Fibroblast of skin of abdomen (primary cell): ENCODE measurements around the gene EHD2.
"Not testable (repeated sequence)": the region's sequence is repeated elsewhere in the genome, so short reads cannot be mapped to it uniquely, and the experiment has no call there.

ENCODE experiments used
- DNase-seq: peaks from one replicate; pipeline ENCODE4 v3.0.0-alpha.2; 2013

The EHD2 gene

DNA sequence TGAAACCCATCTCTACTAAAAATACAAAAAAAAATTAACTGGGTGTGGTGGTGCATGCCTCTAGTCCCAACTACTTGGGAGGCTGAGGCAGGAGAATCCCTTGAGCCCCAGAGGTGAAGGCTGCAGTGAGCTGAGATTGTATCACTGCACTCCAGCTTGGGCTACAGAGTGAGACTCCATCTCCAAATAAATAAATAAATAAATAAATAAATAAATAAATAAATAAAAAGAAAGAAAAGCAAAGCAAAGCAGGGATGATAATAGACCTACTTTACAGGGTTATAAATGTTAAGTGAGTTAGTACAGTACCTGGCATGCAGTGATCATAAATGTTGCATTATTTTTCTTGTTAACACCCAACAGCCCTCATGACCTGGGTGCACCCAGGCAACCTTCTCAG, 1.6 kb downstream of the EHD2 start:
- DNase-seq, result not testable (repeated sequence)

DNA sequence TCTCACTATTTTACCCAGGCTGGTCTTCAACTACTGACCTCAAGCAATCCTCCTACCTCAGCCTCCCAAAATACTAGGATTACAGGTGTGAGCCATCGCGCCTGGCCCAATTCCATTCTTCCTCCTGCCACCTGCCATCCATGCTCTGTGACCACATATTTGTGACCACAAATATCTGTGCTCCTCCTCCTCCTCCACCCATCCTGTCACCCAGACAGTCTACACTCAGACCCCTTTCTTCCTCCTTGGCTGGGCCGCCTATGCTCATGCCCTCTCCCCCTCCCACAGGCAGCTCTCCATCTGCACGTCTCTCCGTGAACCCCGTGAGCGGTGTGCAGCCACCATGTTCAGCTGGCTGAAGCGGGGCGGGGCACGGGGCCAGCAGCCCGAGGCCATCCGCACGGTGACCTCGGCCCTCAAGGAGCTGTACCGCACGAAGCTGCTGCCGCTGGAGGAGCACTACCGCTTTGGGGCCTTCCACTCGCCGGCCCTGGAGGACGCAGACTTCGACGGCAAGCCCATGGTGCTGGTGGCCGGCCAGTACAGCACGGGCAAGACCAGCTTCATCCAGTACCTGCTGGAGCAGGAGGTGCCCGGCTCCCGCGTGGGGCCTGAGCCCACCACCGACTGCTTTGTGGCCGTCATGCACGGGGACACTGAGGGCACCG, 3.2 kb downstream of the EHD2 start:
- DNase-seq, result no peak

DNA sequence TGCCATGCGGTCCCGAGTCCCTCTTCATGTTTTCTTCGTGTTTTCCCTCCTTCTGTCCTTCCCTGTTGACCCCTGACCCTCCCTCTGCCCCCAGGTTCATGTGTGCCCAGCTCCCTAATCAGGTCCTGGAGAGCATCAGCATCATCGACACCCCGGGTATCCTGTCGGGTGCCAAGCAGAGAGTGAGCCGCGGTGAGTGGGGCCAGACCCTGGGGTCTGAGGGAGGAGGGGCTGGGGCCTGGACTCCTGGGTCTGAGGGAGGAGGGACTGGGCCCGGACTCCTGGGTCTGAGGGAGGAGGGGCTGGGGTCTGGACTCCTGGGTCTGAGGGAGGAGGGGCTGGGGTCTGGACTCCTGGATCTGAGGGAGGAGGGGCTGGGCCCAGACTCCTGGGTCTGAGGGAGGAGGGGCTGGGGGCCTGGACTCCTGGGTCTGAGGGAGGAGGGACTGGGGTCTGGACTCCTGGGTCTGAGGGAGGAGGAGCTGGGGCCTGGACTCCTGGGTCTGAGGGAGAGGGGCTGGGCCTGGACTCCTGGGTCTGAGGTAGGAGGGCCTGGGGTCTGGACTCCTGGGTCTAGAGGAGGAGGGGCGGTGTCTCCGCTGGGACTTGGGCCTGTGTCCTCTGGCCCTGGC, 5.3 kb downstream of the EHD2 start:
- not testable (repeated sequence) for DNase-seq

DNA sequence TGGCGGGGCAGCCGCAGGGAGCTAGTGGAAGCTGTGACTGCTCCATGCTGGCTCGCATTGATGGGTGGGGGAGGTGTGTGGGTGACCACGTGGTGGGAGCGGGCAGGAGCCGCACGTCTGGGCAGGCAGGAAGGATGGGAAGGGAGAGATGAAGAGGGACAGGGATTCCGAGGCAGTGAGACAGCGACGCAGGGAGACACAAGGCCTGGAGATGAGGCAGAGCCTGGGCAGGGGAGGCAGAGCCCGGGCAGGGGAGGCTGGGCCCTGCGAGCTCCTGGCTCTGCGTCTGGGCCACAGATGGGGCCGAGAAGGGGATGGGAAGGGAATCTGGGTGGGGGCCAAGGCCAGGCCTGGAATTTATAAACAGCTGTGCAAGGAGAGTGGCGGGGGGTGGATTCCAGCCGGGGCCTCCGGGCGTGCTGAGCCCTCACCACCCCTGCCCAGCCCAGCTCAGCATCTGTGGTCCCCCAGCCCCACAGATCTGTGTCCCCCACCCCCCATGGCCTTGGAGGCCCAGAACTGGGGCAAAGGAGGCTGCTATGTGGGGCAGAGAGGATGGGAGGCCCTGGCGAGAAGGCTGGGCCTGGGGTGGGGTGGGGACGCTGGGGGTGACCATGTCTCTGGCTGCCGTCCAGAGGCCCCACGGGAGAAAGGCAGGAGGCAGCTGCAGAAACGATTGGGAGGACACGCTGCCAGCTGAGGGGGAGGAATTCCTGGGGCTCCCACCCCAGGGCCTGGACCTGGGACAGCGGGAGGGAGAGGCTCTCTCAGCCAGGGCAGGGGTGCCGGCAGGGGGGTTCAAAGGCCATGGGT, 6.0 kb downstream of the EHD2 start:
- peak; percentile 100 for DNase-seq

DNA sequence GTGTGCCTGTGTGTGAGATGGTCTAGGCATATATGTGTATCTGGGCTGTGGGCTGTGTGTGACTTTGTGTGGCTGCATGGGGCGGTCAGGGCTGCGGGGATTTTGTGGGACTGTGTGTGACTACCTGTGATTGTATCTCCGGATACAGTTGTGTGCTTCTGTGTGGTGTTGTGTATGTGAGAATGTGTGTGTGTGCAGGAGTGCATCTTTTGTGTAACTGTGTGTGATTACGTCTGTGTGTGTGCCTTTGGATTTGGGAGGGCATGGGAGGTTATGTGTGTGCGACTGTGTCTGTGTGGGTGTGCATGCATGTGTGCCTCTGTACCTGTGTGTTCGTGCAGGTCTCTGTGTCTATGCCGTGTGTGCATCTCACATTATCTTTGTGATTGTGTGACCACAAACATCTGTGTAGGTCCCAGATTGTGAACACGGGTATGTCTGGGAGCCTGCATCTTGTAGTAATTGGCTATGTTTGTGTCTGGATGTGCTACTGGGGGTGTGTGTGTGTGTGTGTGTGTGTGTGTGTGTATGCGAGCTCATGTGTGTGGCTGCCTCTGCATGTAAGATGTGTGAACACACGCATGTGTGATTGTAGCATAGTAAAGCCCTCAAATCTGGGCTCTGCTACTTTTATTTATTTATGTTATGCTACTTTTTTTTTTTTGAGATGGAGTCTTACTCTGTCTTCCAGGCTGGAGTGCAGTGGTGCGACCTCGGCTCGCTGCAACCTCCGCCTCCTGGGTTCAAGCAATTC, 7.6 kb downstream of the EHD2 start:
- DNase-seq, result no peak

DNA sequence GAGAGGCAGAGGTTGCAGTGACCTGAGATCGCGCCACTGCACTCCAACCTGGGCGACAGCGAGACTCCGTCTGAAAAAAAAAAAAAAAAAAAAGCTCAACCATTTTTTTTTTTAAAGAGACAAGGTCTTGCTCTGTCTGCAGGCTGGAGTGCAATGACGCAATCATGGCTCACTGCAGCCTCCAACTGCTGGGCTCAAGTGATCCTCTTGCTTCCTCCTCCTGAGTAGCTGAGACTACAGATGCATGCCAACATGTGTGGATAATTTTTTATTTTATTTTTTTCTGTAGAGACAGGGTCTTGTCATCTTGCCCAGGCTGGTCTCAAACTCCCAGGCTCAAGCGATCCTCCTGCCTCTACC, 10.3 kb downstream of the EHD2 start:
- DNase-seq, result peak; percentile 93

DNA sequence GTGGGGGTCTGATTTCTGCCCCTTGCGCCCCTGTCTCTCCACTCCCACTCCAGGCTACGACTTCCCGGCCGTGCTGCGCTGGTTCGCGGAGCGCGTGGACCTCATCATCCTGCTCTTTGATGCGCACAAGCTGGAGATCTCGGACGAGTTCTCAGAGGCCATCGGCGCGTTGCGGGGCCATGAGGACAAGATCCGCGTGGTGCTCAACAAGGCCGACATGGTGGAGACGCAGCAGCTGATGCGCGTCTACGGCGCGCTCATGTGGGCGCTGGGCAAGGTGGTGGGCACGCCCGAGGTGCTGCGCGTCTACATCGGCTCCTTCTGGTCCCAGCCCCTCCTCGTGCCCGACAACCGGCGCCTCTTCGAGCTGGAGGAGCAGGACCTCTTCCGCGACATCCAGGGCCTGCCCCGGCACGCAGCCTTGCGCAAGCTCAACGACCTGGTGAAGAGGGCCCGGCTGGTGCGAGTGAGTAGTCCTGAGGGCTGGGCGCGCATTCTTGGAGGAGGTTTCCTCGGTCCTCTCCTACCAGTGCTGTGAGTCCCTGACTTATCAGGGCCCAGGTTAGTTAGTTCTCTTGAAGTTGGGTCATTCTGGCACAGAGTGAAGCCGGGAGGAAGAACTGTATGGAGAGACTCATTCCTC, 12.7 kb downstream of the EHD2 start:
- no peak for DNase-seq

DNA sequence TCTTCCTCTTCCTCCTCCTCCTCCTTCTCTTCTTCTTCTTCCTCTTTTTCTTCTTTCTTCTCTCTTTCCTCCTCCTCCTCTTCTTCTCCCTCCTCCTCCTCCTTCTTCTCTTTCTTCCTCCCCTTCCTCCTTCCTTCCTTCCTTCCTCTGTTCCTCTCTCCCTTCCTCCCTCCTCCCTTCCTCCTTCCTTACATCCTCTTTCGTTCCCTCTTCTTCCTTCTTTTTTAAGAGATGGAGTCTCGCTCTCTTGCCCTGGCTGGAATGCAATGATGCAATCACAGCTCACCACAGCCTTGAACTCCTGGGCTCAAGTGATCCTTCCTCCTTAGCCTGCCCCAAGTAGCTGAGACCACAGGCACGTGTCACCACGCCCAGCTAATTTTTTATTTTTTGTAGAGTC, 13.2 kb downstream of the EHD2 start:
- peak; percentile 73 for DNase-seq

DNA sequence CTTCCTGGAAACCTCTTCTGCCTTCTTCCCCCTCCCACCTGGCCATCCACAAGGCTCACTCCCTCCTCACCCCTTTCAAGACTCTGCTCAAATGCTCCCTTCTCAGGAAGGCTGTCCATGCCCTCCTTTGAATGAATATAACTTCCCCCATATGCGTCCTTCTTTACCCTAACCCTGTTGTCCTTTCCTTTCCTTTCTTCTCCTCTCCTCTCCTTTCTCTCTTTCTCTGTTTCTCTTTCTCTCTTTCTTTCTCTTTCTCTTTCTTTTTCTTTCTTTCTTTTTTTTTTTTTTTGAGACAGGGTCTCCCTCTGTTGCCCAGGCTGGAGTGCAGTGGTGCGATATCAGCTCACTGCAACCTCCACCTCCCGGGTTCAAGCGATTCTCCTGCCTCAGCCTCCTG, 15.1 kb downstream of the EHD2 start:
- not testable (repeated sequence) for DNase-seq

DNA sequence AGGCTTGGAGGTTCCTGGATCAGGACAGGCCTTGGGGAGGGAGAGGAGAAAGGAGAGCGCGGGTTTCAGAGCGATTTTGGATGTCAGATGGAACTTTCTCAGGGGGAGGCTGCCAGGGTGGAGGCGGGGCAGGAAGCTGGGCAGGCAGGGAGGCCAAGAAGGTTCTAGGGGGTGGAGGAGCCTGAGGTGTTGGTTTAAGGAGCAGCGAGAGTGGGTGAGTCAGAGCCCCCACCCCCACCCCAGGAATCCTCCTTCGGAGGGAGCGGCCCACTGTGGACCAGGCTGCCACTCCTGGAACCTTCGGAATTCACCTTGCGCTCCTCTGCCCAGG, 16.2 kb downstream of the EHD2 start:
- DNase-seq, result peak; percentile 89

DNA sequence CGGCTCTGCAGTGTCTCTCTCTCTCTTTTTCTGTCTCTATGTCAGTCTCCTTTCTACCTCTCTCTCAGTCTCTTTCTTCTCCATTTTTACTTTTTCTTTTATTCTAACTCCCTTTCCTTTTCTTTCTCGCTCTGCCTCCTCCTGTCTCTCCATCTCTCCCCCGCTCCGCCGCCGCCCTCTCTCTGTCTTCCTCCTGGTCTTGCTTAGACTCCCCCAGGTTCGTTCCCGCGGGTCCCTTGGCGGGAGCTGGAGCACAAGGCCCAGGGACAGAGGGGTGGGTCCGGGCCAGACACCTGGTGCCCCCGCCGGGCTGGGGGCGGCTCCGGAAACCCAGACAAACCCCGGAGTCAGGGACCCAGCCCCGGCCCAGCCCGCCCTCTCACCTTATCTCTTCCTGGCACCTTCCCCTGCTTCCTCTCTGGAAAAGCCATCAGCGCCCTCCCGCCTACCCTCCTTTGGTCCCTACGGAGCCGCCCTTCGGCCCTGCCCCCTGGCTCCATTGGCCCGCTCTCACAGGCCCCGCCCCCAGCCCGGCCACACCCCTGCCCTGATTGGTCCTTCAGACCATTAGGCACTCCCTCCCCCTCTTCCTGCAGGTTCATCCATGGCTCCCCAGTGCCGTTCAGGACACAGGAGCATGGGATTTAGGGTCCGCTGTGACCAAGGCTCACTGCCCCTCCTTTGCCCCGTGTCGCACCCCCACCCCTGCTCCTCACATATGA, 16.7 kb downstream of the EHD2 start:
- no peak for DNase-seq

DNA sequence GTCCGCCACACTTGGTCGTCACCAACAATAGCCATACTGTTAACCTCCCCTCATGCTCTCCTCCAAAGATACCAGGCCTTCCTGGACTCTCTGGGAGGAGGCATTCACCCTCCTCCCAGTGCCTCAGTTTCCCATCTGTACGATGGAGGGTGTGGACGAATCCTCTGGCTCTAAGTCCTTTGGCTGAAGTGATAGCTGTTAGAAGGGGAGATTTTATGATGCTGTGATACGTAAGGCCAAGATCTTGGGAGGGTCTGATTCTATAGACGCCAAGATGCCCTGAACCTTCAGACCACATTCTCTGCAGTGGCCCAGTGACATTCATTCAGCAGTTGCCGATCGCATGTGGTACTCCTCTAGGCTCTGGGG, 17.3 kb downstream of the EHD2 start:
- no peak for DNase-seq

DNA sequence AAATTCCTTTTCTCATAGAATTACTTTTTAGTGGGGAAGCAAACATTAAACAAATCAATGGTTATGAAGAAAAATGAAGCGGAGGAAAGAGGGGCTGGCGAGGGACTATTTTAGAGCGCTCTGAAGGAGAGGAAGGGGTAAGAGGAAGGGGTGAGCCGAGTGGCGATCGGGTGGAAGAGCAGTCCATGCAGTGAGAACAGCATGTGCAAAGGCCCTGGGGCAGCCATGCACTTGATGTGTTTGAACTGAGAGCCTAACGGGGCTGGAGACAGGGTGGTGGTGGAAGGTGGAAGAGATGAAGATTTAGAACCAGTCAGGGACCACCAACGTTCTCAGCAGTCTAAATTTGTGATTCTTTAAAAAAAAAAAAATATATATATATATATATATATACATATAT, 17.7 kb downstream of the EHD2 start:
- DNase-seq, result no peak

DNA sequence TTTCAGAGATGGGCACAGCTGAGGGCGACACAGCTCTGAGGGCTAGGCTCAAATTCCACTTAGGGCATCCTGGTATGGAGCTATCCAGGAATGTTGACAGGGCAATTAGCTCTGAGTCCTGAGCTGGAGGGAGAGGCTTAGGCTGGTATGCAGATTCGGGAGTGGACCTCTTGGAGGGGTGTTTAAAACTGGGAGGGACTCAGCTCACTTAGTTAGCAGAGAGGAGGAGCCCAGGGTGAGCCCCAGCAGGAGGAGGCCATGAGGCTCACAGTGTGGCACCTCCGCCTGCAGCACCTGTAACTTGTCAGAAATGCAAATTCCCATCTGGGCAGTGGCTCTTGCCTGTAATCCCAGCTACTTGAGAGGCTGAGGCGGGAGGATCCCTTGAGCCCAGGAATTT, 21.9 kb downstream of the EHD2 start:
- DNase-seq, result no peak

DNA sequence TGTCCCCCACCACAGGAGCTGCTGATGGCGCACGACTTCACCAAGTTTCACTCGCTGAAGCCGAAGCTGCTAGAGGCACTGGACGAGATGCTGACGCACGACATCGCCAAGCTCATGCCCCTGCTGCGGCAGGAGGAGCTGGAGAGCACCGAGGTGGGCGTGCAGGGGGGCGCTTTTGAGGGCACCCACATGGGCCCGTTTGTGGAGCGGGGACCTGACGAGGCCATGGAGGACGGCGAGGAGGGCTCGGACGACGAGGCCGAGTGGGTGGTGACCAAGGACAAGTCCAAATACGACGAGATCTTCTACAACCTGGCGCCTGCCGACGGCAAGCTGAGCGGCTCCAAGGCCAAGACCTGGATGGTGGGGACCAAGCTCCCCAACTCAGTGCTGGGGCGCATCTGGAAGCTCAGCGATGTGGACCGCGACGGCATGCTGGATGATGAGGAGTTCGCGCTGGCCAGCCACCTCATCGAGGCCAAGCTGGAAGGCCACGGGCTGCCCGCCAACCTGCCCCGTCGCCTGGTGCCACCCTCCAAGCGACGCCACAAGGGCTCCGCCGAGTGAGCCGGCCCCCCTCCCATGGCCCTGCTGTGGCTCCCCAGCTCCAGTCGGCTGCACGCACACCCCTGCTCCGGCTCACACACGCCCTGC, 27.8 kb downstream of the EHD2 start:
- DNase-seq, result no peak

DNA sequence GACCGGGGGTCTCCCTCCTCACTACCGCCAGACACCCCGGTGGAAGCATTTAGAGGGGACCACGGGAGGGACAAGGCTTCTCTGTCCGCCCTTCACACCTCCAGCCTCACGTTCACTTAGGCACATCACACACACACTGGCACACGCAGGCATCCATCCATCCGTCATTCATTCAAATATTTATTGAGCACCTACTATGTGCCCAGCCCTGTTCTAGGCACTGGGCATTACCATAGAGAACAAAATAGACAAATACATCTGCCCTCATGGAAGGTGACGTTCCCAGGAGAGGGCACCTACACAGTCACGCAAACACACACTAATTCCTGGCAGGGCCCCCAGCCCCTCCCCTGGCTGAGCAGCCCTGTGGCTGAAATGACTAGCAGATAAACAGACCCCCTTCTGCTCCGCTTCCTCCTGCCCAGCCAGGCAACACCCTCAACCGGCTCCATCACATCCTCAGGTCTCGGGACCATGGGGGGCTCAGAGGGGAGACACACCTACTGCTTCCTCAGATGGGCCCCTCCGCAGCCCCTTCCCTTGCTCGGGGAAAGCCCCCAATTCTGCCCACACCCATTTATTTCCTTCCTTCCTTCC, 28.4 kb downstream of the EHD2 start:
- DNase-seq, result no peak

DNA sequence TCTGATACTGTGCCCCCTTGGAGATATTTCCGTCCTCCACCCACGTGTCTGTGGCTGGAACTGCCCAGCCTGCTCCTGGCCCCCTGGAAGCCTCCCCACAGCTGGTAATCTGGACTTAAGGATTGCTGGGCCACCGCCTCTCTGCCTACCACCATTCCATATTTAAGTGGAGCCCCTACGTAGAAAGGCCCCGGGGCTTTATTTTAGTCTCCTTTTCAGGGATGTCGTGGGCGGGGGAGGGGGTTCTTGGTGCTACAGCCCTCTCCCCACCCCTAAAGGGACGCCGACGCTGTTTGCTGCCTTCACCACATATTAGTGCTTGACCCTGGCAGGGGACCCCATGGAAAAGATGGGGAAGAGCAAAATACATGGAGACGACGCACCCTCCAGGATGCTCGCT, 29.4 kb downstream of the EHD2 start:
- DNase-seq, result peak; percentile 16

DNA sequence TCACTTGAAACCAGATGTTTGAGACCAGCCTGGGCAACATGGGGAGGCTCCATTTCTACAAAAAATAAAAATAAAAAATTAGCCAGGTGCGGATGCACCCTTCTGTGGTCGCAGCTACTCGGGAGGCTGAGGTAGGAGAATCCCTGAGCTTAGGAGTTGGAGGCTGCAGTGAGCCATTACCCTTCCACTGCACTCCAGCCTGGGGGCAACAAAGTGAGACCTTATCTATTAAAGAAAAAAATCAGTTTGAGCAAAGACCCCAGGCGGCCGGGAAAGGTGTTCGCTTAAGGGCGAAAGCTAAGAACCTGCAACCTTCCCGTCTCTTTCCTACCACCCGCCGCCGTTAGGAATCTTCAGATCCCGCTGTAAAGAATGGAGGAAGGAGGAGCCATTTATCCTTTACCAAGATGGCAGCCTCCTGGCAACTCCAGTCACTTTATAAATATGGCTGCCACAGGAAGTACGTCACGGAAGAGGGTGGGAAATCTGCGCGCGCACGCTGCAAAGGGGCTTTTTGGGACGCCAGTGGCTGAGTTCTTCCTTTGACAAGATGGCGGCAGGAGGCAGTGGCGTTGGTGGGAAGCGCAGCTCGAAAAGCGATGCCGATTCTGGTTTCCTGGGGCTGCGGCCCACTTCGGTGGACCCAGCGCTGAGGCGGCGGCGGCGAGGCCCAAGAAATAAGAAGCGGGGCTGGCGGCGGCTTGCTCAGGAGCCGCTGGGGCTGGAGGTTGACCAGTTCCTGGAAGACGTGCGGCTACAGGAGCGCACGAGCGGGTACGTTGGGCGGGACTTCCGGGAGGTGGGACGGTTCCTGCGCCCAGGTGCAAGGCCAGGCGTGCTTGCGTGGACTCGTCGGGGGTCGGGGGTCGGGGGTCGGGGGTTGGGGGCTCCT, 32.0 kb downstream of the EHD2 start, which contains the start of gene NOP53:
Gene NOP53 (plus strand): TSS at position 537 of the 892 bp plus-strand sequence. CDS start 14 bp downstream, at position 551.
- peak; percentile 97 for DNase-seq

DNA sequence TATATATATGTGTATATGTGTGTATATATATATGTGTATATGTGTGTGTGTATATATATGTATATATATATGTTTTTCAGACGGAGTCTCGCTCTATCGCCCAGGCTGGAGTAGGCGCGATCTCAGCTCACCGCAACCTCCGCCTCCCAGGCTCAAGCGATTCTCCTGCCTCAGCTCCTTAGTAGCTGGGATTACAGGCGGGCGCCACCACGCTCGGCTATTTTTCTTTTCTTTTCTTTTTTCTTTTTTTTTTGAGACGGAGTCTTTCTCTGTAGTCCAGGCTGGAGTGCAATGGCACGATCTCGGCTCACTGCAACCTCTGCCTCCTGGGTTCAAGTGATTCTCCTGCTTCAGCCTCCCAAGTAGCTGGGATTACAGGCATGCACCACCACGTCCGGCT, 32.9 kb downstream of the EHD2 start:
- DNase-seq, result not testable (repeated sequence)

DNA sequence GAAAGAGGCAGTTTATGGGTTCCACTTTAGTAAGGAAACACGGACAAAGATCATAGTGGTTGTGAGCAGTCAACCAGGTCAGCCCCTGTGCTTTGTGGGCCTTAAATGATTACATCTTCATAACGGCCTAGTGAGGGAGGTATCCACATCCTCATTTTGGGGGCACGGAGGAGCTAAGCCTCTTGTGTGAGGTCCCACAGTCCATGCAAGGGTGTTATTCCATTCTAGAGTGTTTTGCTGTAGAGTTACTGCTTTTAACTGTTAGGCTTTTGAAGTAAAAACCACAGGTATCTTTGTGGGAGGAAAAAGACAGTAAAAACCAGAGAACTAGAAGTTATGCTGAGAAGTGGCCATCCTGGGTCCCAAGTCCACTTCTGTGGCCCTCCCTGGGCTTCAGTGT, 36.1 kb downstream of the EHD2 start:
- DNase-seq, result no peak
